T47D (cell line): ENCODE data around the gene TNS1.

Experiments
- DNase-seq, 2 experiments: peaks; one replicate each; pipeline versions ENCODE4 v3.0.0 to v3.0.0-alpha.2; 2011 to 2012; ENCODE audit warnings: low read depth in 1 of 2, low spot score in 1 of 2
- JUND ChIP-seq: IDR thresholded peaks from 2 replicates; pipeline ENCODE4 v1.6.1; 2012; ENCODE audit warnings: low read depth
- in situ Hi-C: cut with HindIII; loops from 2 replicates; pipeline ENCODE4 v1.10.0; 2016; ENCODE audit warnings: low sequenced_read_pairs, low pct_unique_long_range_greater_than_20kb

TNS1 gene

DNA sequence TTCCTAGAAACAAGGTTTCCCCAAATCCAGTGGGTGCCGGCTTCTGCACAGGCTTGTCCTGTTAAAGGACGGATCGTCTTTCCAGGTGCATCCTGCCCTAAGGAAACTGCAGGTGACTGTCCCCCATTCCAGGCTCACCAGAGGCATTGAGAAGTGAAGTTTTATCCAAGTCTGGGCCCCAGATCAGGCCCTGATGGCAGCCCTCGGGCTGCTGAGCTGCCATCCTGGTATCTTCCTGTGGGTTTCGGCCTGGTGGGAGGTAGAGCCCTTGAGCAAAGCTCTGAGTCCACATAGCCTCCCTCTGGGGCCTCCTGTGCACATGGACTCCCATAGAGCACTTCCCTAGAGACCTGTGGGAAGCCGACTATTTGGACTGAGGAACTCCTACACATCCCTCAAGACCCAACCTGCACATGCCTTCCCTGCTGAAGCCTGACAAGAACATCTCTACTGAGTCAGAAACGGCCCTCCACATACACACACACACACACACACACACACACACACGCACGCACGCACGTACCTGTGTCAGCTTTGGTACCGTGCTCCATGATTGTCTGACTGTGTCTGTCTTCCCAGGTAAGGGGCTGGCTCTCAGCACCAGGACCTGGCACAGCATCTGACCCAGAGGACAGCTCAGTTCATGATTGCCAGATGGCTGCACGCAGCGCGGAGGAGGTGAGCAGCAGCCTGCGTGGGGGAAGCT lies 16.4 kb downstream of the TNS1 start:
- no peak for TF ChIP-seq JUND
- no peak for DNase-seq
- in situ Hi-C loops, result no loop called here

DNA sequence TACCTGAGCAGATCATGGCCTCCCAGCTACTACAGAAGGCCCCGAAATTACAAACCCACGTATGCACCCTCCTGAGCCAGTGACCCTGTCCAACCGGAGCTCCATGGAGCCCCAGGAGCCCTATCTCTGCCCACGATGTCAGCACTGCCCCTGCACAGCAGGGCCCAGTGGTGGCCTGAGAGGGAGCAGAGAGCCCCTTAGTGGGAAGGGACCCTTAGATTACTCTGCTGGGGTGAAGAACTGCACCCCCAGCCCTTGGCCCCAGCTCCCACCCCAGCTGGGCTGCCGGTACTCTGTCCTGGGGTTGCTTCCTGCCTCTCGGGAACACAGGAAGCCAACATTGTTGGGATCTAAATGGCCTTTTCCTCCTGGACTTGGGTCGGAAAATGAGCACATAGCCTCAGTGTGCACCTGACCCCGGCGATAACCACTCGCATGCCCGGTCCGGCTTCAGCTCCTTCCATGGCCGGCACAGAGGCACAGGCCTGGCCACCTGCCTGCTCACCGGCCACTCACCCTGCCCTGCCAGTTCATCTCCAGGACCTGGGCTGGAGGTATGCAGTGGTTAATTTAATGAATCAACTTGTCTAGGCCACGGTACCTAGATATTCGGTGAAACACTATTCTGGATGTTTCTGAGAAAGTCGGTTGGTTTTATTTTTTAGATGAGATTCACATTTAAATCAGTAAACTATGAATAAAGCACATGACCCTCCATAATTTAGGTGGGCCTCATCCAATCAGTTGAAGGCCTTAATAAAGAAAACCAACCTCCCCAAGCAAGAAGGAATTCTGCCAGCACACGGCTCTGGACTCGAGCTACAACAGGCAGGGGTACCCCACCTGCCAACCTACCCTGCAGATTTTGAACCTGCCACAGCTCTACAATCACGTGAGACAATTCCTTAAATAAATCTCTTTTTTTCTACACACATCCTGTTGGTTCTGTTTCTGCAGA lies 19.2 kb downstream of the TNS1 start:
- in situ Hi-C loops, result no loop called here
- no peak for TF ChIP-seq JUND
- no peak for DNase-seq

GRCh38 chr2:217981971-217982370 lies 20.8 kb downstream of the TNS1 start:
- DNase-seq, result no peak
- in situ Hi-C loops, result no loop called here
- no peak for TF ChIP-seq JUND

DNA sequence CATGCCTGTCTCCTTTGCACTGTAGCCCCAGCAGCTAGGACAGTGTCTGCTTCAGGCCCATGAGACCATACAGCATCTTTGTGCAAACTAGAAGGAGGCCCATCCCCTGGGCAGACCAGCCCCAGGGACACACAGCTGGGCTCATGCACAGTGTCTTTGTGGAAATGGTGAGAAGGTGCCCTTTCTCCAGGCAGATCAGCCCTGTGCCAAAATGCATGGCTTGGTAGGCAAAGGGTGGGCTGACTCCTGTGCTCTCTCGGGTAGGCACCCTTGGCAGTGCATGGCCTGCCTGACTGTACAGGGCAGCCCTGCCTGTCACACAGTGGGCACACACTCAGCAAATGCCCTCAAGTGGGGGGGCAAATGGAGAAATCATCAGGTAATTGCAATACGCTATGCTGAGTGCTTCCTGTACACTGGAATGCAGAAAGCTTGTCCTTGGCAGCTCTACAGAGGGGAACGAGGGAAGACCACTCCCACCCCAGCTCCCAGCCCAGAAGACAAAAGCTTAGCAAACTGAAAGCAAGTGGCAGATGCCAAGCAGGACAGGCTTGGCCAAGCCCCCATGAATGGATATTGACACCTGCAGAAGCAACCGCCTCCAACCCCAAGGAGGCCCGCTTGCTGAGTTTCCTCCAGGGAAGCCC lies 21.6 kb downstream of the TNS1 start:
- in situ Hi-C loops, result no loop called here
- no peak for TF ChIP-seq JUND
- DNase-seq, result no peak

DNA sequence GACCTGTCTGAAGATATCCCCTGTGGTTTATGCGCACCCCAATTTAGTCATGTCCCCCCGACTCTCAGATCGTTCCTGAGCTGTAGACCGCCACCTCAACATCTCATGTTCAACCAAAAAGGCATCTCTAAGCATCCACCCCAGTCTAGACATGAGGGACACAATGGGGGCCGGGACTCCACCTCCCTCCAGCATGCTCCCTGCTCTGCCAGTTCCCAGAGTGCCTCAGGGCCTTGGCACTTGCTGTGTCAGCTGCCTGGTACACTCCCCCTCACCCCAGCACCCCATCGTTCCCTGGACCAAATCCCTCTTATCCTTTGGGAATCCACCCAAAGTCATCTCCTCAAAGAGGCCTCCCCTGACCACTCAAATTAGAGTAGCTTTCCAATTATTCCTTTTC lies 22.2 kb downstream of the TNS1 start:
- no peak for TF ChIP-seq JUND
- DNase-seq, result no peak
- in situ Hi-C loops, result no loop called here

- in situ Hi-C loops, result no loop called here
- DNase-seq, result no peak
- TF ChIP-seq JUND, result no peak
Observed at GRCh38 chr2:217980036-217980435, 22.8 kb downstream of the TNS1 start.

DNA sequence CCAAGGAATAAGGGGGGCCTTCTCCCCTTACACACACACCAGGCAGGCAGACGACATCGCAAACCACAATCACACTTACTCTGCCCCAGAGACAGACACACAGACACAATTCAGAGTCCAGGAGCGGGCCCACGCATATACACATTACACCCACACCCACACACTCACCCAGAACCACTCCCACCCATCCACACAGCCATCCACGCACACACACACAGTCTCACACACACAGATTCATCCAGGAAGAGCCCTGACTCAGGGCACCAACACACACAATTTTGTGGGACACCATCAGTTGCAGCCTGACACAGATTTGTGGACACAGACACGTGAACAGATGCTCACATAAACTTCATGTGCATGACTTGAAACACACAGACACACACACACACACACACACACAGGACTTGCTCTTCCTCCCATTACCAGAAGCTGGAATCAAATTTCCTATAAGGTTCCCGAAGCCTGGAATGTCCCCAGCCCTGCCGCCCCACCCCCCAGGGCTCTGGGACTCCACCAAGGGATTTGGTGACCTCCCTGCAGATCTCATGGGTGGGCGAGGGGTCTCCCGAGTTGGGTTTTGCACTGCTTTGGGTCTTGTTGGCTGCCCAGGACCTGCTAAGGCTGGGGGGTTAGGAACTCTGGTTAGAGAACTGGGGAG lies 23.5 kb downstream of the TNS1 start:
- in situ Hi-C loops, result no loop called here
- no peak for TF ChIP-seq JUND
- DNase-seq, result peak in 1 of 2 experiments; percentile 25

DNA sequence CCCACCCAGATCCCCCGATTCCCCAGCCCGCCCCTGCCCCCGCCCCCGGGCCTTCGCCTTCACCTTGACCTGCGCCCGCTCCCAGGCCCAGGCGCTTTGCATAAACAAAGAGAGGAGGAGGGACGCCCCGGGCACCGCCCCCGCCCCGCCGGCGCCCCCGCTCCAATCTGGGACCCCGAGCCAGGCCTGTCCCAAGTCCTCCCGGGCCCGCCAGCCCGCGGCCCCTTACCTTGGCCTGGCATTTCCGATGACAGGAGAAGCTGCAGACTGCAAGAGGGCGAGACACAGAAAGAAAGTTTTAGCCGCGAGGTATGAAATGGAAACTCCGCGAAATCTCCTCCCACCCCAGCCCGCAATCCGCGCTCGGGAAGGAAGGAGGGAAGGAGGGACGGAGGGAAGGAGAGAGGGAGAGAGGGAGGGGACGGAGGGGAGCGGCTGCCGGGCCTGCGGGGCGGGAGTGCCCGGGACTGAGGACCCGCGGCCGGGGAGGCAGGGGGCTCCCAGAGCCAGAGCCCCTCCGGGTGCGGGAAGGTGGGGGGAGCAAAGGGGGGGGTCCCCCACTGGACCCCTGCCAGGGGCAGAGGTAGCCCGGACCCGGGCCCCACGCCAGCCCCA lies 24.2 kb downstream of the TNS1 start:
- TF ChIP-seq JUND, result no peak
- in situ Hi-C loops, result no loop called here
- peak; percentile 37 to 57 for DNase-seq

DNA sequence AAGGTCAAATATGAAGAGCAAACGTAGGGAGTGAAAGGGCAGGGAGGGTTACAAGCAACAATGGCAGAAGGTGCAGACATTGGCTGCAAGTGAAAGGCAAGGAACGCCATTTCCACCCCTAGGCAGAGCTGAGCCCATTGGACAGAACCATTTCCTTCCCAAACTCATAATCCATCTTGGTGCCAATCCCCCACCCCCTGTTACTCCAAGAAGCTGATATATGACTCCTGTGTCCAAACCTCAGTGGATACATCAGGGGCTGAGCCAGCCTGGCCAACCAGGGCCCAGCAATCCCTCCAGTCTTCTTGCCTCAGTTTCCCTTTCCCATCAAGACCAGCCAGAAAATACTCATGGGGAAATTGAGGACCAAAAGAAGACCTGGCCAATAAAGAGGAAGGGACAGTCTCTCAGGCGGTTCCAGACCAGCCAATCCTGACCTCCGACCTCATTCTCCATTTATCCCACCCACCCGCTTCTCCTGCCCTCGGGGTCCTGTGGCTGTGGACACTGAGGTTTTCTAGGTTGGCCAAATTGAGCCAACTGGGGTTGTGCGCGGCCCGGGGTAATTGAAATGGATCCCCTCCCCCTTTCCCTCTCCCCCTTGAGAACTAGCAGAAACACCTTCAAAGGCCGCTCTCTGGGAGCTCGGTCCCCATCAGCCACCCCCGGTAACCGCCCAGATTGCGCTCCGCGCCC lies 24.8 kb downstream of the TNS1 start:
- no peak for TF ChIP-seq JUND
- DNase-seq, result no peak
- in situ Hi-C loops, result no loop called here

DNA sequence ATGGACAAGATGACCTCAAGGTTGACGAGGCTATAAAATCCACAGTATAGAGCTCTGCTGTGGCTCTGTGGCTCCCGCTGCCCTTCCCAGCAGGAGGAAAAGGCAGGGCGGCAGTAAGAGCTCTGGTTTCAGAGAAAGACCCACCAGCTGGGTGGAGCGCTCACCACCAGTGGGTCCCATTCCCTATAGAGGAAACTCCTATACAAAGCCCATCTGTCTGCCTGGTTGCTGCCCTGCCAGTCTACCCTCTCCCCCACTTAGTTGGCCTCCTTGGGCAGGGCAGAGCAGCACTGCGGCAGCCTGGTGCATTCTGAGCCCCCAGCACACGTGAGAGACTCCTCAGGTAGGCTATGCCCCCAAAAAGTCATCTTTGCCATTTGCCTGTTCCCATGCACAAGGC lies 26.5 kb downstream of the TNS1 start:
- no peak for TF ChIP-seq JUND
- DNase-seq, result no peak
- in situ Hi-C loops, result no loop called here

DNA sequence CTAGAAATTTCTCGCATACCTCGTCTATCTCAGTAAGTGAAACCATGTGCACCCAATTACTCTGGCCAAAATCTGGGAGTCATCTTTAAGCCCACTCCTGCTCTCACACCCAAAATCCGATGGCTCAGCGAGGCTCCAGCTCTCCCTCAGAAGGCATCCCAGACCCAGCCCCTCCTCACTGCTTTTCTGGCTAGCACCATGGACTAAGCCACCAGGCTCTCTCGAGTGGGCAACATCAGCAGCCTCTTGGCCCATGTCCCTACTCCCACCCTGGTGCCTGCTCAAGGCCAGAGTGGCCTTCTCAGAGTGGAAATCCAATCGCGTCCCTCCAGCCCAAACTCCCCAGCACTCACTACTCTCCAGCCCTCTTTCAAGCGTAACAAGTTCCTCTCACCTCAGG lies 27.2 kb downstream of the TNS1 start:
- DNase-seq, result no peak
- in situ Hi-C loops, result no loop called here
- no peak for TF ChIP-seq JUND
